MM.1S (cell line): ENCODE measurements around the gene CNGA1.

ENCODE experiments used
- CTCF ChIP-seq: fragments of 300-600 bp; sonication (generic); IDR thresholded peaks from 2 replicates; pipeline ENCODE4 v1.5.1; 2016; ENCODE audit warnings: antibody characterized with exemption, low read length, mixed read lengths
- EZH2 ChIP-seq: fragments of 300-600 bp; sonication (generic); optimal IDR thresholded peaks from 2 replicates; pipeline ENCODE3; 2017; ENCODE audit warnings: low read depth, mild to moderate bottlenecking, antibody characterized with exemption, low read length, mixed read lengths

DNA sequence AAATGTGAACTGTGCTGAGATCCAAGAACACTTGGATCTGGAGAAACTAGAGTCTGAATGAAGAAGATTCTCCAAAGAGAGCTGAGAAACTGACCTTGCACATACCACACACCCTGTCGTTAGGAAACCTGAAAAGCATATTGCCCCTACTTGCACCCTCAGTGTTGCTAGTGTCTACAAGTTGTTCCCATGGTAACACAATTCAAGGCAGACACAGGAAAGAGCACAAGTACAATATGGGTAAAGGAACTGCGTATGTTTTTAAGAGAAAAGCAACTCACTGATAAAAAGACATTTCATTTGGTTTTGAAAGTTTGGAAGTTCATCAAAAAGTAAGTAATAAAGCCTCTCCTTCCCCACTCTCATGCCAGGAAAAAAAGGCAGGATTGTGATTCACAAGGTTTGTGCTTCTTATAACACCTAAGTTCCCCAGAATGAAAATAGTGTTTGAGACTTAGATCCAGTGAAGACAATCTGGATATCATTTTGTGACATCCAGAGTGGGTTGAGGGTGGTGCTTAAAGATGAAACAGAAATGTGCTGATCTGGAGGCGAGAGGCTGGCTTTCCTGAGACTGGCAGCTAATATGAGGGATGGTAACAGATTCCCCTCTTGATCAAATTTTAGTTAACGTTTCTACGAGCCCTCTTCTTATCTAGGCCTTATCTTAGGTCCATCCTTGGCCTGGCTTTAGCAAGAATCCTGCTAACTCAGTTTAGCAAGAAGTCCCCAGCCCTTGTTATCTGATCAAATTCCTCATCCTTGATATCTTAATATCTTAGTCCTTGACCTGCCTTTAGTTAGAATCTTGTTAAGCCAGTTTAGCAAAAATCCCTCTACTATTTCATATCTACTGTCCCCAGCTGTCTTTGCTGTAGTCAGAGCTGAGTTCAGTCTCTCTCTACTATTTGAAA lies 42.4 kb upstream of the CNGA1 start:
- TF ChIP-seq CTCF: no peak
- no peak for TF ChIP-seq EZH2
